H1 (cell line): ENCODE results near the gene PDE4DIP. TPM values are rescaled to one million over a fixed set of nuclear protein-coding genes. Genes with fewer than 3 reads are reported as not detected.
"Not testable (repeated sequence)": the region's sequence is repeated elsewhere in the genome, so short reads cannot be mapped to it uniquely, and the experiment has no call there.

Source experiments
- CTCF ChIA-PET: fragments of 300-600 bp; sonication (Branson Sonifier 250); formaldehyde crosslinking; loops from one replicate; lab custom pipeline; 2021; ENCODE audit not compliant: partially characterized antibody; lab: Charles Lee
- POLR2A ChIA-PET: fragments of 300-600 bp; sonication (Branson Sonifier 250); formaldehyde crosslinking; loops from one replicate; lab custom pipeline; 2021; ENCODE audit warnings: inconsistent platforms; ENCODE audit not compliant: partially characterized antibody; lab: Charles Lee
- DNase-seq, 2 experiments: peaks; one replicate each; pipeline versions ENCODE4 v3.0.0 to v3.0.0-alpha.2; 2010 to 2022; ENCODE audit warnings: low spot score in 2 of 2, low read depth in 1 of 2, mixed read lengths in 1 of 2
- FAIRE-seq: peaks from 2 replicates; lab custom pipeline; 2011; peaks lifted over from hg19 to GRCh38; lab: Jason Lieb, UNC
- H2AFZ ChIP-seq: 2 replicates; pipeline ENCODE4 v1.8.1; 2012; ENCODE audit warnings: low read length, inconsistent platforms
- H2AK5ac ChIP-seq: 2 replicates; pipeline ENCODE4 v1.6.1; 2013; ENCODE audit warnings: low read depth, low read length
- H2BK120ac ChIP-seq: replicated peaks from 2 replicates; pipeline ENCODE3; 2013; ENCODE audit warnings: low read depth, low read length, inconsistent platforms
- H2BK12ac ChIP-seq: 2 replicates; pipeline ENCODE4 v1.6.1; 2013; ENCODE audit warnings: low read depth, low read length
- H2BK15ac ChIP-seq: 2 replicates; pipeline ENCODE4 v1.6.1; 2013; ENCODE audit warnings: low read length
- H2BK20ac ChIP-seq: 2 replicates; pipeline ENCODE4 v1.6.1; 2013; ENCODE audit warnings: low read length
- H2BK5ac ChIP-seq: 2 replicates; pipeline ENCODE4 v1.6.1; 2013; ENCODE audit warnings: low read depth, low read length
- H3K14ac ChIP-seq: 2 replicates; pipeline ENCODE4 v1.6.1; 2013; ENCODE audit warnings: inconsistent platforms; ENCODE audit not compliant: insufficient read length
- H3K18ac ChIP-seq: 2 replicates; pipeline ENCODE4 v1.6.1; 2013; ENCODE audit warnings: low read length; ENCODE audit errors: extremely low read depth
- H3K23ac ChIP-seq: 2 replicates; pipeline ENCODE4 v1.6.1; 2013; ENCODE audit warnings: inconsistent platforms; ENCODE audit not compliant: insufficient read length
- H3K23me2 ChIP-seq: 2 replicates; pipeline ENCODE4 v1.6.1; 2013; ENCODE audit warnings: low read depth, low read length
- H3K27ac ChIP-seq: 2 replicates; pipeline ENCODE4 v1.6.1; 2011; ENCODE audit warnings: low read depth, low read length, inconsistent platforms
- H3K27me3 ChIP-seq, 4 experiments: replicated peaks in 1 of 4; 1 replicate in 1 of 4; 2 replicates in 3 of 4; pipeline versions ENCODE4 v1.6.1 to v1.8.1; 2011 to 2013; ENCODE audit warnings: low read length in 3 of 4, mild to moderate bottlenecking in 3 of 4, inconsistent platforms in 2 of 4, mixed read lengths in 2 of 4, moderate library complexity in 1 of 4; ENCODE audit not compliant: control insufficient read depth in 3 of 4, insufficient read depth in 3 of 4; ENCODE audit errors: extremely low read depth in 1 of 4
- H3K36me3 ChIP-seq, 4 experiments: 2 replicates each; pipeline versions ENCODE4 v1.6.1 to v1.8.1; 2011 to 2013; ENCODE audit warnings: mild to moderate bottlenecking in 4 of 4, low read length in 3 of 4, moderate library complexity in 2 of 4, control low read depth in 1 of 4, inconsistent platforms in 1 of 4; ENCODE audit not compliant: insufficient read depth in 4 of 4, control insufficient read depth in 2 of 4
- H3K4ac ChIP-seq: replicated peaks from 2 replicates; pipeline ENCODE3; 2013; ENCODE audit warnings: low read length, low read depth, mixed read lengths, inconsistent platforms; ENCODE audit not compliant: insufficient read length
- H3K4me1 ChIP-seq, 4 experiments: replicated peaks in 1 of 4; 1 replicate in 1 of 4; 2 replicates in 3 of 4; pipeline versions ENCODE4 v1.6.1 to v1.8.1; 2011 to 2013; ENCODE audit warnings: low read length in 3 of 4, inconsistent platforms in 2 of 4, mixed read lengths in 1 of 4; ENCODE audit not compliant: insufficient read depth in 4 of 4, control insufficient read depth in 3 of 4
- H3K4me2 ChIP-seq, 2 experiments: 2 replicates each; pipeline versions ENCODE4 v1.6.1 to v1.8.1; 2011 to 2013; ENCODE audit warnings: low read depth in 2 of 2, low read length in 2 of 2, control low read depth in 1 of 2, inconsistent platforms in 1 of 2, mild to moderate bottlenecking in 1 of 2; ENCODE audit not compliant: insufficient read depth in 1 of 2
- H3K4me3 ChIP-seq, 4 experiments: fragments of 200-600, 300-600 bp in 1 of 4; sonication (generic), shearing (Covaris generic), sonication (Bioruptor Twin) in 1 of 4; 2 replicates each; pipeline versions ENCODE4 v1.5.1 to v1.8.1; 2011 to 2016; ENCODE audit warnings: low read length in 4 of 4, low read depth in 3 of 4, control low read depth in 2 of 4, inconsistent platforms in 2 of 4, mild to moderate bottlenecking in 2 of 4, mixed read lengths in 1 of 4, moderate library complexity in 1 of 4; ENCODE audit not compliant: insufficient read depth in 2 of 4; ENCODE audit errors: extremely low read depth in 1 of 4
- H3K56ac ChIP-seq: replicated peaks from 2 replicates; pipeline ENCODE3; 2013; ENCODE audit warnings: low read depth, mild to moderate bottlenecking, mixed read lengths, low read length, inconsistent platforms; ENCODE audit not compliant: insufficient read length
- H3K79me1 ChIP-seq: 2 replicates; pipeline ENCODE4 v1.6.1; 2013; ENCODE audit warnings: low read depth, low read length, control low read depth
- H3K79me2 ChIP-seq, 2 experiments: 2 replicates each; pipeline versions ENCODE4 v1.6.1 to v1.8.1; 2012 to 2013; ENCODE audit warnings: low read length in 2 of 2, mild to moderate bottlenecking in 2 of 2, inconsistent platforms in 1 of 2; ENCODE audit not compliant: insufficient read depth in 2 of 2, control insufficient read depth in 1 of 2
- H3K9ac ChIP-seq, 4 experiments: replicated peaks in 1 of 4; 1 replicate in 1 of 4; 2 replicates in 3 of 4; pipeline versions ENCODE4 v1.6.1 to v1.8.1; 2011 to 2013; ENCODE audit warnings: low read depth in 3 of 4, low read length in 3 of 4, control low read depth in 2 of 4, mild to moderate bottlenecking in 2 of 4, moderate library complexity in 2 of 4, inconsistent platforms in 1 of 4; ENCODE audit errors: extremely low read depth in 1 of 4
- H3K9me3 ChIP-seq, 2 experiments: 2 replicates each; pipeline versions ENCODE4 v1.6.1 to v1.8.1; 2012 to 2013; ENCODE audit warnings: mild to moderate bottlenecking in 2 of 2, moderate library complexity in 2 of 2, control low read depth in 1 of 2, inconsistent platforms in 1 of 2, low read depth in 1 of 2, low read length in 1 of 2, mixed read lengths in 1 of 2; ENCODE audit not compliant: insufficient read depth in 2 of 2
- H4K20me1 ChIP-seq, 2 experiments: replicated peaks in 1 of 2; 2 replicates each; pipeline versions ENCODE3 to v1.8.1; 2011 to 2013; ENCODE audit warnings: inconsistent platforms in 2 of 2, low read length in 2 of 2, mild to moderate bottlenecking in 1 of 2; ENCODE audit not compliant: insufficient read depth in 2 of 2, control insufficient read depth in 1 of 2
- H4K5ac ChIP-seq: 2 replicates; pipeline ENCODE4 v1.6.1; 2013; ENCODE audit warnings: low read length, low read depth, mixed read lengths, inconsistent platforms; ENCODE audit not compliant: insufficient read length
- H4K8ac ChIP-seq: 2 replicates; pipeline ENCODE4 v1.8.0; 2013; ENCODE audit warnings: mild to moderate bottlenecking, moderate library complexity, low read length, inconsistent platforms; ENCODE audit not compliant: insufficient read depth; ENCODE audit errors: extremely low read depth
- H4K91ac ChIP-seq: replicated peaks from 2 replicates; pipeline ENCODE3; 2013; ENCODE audit warnings: low read length, mixed read lengths, inconsistent platforms; ENCODE audit not compliant: insufficient read length
- WGBS, 2 experiments: shearing (Covaris generic) in 1 of 2; methylation state at CpG; one replicate each; pipeline versions ENCODE4 v1.1.6 to v1.1.7; 2013 to 2015; ENCODE audit warnings: low lambda C conversion rate in 2 of 2, mixed read lengths in 2 of 2, inconsistent platforms in 1 of 2, low coverage in 1 of 2, missing lambda C conversion rate in 1 of 2; ENCODE audit not compliant: insufficient replicate concordance in 2 of 2, insufficient coverage in 1 of 2, insufficient read length in 1 of 2; ENCODE audit errors: extremely low coverage in 1 of 2, missing lambda C conversion rate in 1 of 2; 5-methylcytosine and 5-hydroxymethylcytosine counted together
- polyA plus RNA-seq, 7 experiments: library from polyadenylated mRNA; depleted of rRNA in 3 of 7; stranded (reverse) in 5 of 7; unstranded in 2 of 7; fragments of >200 nt in 5 of 7; fragments of 200-250 nt in 2 of 7; gene quantifications; 1 replicate in 5 of 7; 2 replicates in 1 of 7; 4 replicates in 1 of 7; pipeline versions ENCODE4 v1.2.1 to v1.2.3, GENCODE V29; 2011 to 2013; ENCODE audit warnings: missing spikeins in 2 of 7, mixed read lengths in 2 of 7
- total RNA-seq: library from RNA; stranded (reverse); fragmentation: NEBNext Ultra II Directional; extraction: Animal tissue kit (Norgen Biotek cat#: 25700); gene quantifications from 2 replicates; pipeline ENCODE4 v1.2.1, GENCODE V29; 2021

PDE4DIP gene
- total and polyA plus RNA-seq, 2 of the 8 experiments (the other 6 are each of a cell fraction or from before 2014, with no cell fraction given): 8.4 to 40.5 TPM

DNA sequence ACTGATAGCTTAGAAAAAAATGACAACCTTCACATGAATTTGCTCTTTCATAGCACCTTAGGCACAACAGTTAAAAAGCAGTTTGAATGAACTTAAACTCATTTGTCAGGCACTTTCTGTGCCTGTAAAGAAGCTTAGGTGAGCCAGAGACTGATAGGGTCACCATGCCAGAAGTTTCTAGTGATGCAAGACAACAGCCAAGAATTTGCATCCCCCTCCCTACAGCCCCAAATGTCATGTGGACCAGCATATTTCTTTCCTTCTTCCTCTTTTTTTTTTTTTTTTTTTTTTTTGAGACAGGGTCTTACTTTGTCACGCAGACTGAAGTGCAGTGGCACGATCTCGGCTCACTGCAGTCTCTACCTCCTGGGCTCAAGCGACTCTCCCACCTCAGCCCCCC, 169.3 kb downstream of the PDE4DIP start:
- H3K9ac ChIP-seq, H3K27me3 ChIP-seq, H2BK120ac ChIP-seq, H2BK15ac ChIP-seq, H2AK5ac ChIP-seq, H3K23me2 ChIP-seq, FAIRE-seq, H3K4me3 ChIP-seq, H3K23ac ChIP-seq, DNase-seq, H4K5ac ChIP-seq, H2BK5ac ChIP-seq, H3K27ac ChIP-seq, CTCF ChIA-PET, H3K9me3 ChIP-seq, H4K8ac ChIP-seq, H3K36me3 ChIP-seq, H3K18ac ChIP-seq, H3K4me2 ChIP-seq, H3K56ac ChIP-seq, H3K79me1 ChIP-seq, H2BK12ac ChIP-seq, H4K20me1 ChIP-seq, H3K14ac ChIP-seq, H2BK20ac ChIP-seq, POLR2A ChIA-PET, H2AFZ ChIP-seq, H3K4ac ChIP-seq, H3K4me1 ChIP-seq, H4K91ac ChIP-seq, H3K79me2 ChIP-seq: not testable (repeated sequence)
- WGBS, 2 experiments: no CpG with 5 or more reads among the region's 4 CpGs

DNA sequence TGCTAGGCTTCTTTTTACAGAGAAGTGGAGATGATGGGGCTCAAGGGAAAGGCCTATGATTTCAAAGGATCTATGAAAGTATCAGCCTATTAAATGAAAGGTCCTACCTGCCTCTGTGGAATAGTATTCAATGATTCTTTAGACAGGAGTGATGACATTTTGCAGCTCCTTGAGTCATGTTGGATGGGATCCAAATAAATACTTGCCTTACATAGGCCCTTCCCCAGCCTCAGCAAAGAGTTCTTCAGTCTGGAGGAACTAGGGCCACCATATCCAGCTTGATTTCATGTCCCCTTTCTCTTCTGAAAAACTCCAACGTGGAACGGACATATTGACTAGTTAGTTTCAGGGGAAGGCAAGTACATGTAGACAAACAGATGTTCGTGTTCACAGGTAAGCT, 171.3 kb downstream of the PDE4DIP start:
- H3K4me3 ChIP-seq, H3K79me1 ChIP-seq, H3K27me3 ChIP-seq, H3K23ac ChIP-seq, H2BK120ac ChIP-seq, H3K14ac ChIP-seq, H3K79me2 ChIP-seq, H4K5ac ChIP-seq, H3K4me1 ChIP-seq, H4K91ac ChIP-seq, DNase-seq, H3K36me3 ChIP-seq, CTCF ChIA-PET, H2BK5ac ChIP-seq, H3K9me3 ChIP-seq, H2BK20ac ChIP-seq, H4K8ac ChIP-seq, H3K23me2 ChIP-seq, H2BK15ac ChIP-seq, H3K4ac ChIP-seq, H3K18ac ChIP-seq, H3K56ac ChIP-seq, H4K20me1 ChIP-seq, H2AFZ ChIP-seq, H2AK5ac ChIP-seq, H3K27ac ChIP-seq, H3K4me2 ChIP-seq, POLR2A ChIA-PET, FAIRE-seq, H3K9ac ChIP-seq, H2BK12ac ChIP-seq: not testable (repeated sequence)
- WGBS, 2 experiments: 68% methylated on average over 3 of the region's 3 CpGs; no CpG with 5 or more reads in 1 of the 2 experiments
